Peyer's patch (tissue), 4 donors: ENCODE data around the gene CUL1.

Source experiments
- CTCF ChIP-seq, 6 experiments: fragments of 450-650 bp in 4 of 6; fragments of 200-600 bp in 2 of 6; sonication (generic) in 1 of 6; IDR thresholded peaks; one replicate each; pipeline ENCODE4 v1.5.1; 2017 to 2019; ENCODE audit warnings: antibody characterized with exemption in 6 of 6, mild to moderate bottlenecking in 3 of 6, moderate library complexity in 1 of 6
- POLR2A ChIP-seq, 2 donors: fragments of 450-650 bp; IDR thresholded peaks; one replicate each; pipeline ENCODE4 v1.5.1; 2017; ENCODE audit warnings: antibody characterized with exemption in 2 of 2, mild to moderate bottlenecking in 2 of 2, moderate library complexity in 2 of 2

- TF ChIP-seq CTCF (IDR thresholded peaks at IDR 0.05) (no peak), POLR2A (IDR thresholded peaks at IDR 0.05) (no peak)
These were observed 29.0 kb downstream of the CUL1 start for GRCh38 chr7:148727501-148728278.
